IPS DF 4.7 (cell line): Measurements from ENCODE around the gene GAS7.

Experiments used
- DNase-seq: peaks from one replicate; pipeline ENCODE4 v3.0.0-alpha.2; 2013; ENCODE audit warnings: low spot score; ENCODE audit errors: extremely low read depth

GAS7 gene

GRCh38 chr17:10198509-10199249 is at the start of gene GAS7:
TSS of gene GAS7 (minus strand) at chr17:10198606.
- DNase-seq = no peak

DNA sequence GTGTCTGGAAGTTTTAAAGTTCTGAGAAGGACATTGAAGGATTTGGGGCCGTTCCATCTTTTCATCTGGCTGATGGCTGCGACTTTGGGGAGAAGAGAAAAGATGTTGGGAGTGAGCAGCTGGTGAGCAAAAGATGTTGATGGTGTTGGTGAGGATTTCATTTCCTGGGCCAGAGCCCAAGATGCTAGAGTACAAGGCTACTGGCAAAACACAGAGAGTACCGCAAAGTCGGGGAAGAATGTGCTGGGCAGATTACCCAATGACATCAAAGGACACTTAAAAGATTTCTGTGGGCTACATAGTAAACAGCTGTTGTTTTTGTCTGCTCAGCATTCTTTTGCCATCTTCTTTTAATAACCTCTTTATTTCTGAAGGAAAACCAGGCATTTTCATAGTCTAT is 49.4 kb upstream of the GAS7 start:
- no peak for DNase-seq

DNA sequence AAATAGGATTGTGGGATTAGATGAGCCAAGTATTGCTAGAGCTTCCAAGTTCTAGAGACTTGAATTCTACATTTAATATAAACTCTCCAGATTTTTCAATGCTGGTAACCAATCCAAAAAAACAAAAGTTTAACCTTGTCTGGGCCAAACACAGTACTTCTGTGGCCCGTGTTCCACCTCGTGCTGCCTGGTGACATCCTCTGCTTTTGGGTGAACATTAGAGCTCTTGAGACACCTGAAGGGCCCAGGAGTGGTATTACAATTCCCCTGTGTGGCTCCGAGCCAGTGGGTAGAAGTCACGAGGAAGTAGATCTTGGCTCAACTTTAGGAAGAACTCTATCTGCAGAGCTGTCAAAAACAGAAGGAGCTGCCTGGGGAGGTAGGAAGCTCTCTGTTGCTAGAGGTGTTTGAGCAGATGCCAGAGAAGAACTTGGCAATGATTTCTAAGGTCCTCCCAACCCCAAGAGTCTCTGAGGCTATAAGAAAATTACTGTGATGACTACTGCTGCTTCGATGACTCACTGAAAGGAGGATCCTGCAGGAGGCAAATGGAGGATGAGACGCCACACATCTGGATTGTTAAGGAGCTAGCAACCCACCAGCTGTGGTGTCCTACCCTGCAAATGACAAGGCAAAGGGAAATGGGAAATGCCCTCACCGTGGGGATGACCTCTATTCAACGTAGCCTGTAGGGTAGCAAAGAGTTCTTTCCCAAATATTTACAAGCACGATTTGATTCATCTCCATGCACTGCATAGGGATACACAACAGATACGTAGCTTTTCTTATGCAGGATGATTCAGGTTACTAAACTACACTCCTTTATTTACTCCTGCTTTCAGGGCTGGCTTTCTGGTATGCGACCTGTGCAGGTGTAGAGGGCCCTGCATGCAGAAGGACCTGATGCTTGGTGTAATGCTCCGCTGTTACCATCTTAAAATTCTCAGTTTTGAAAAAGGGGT is 45.8 kb upstream of the GAS7 start:
- DNase-seq = no peak

DNA sequence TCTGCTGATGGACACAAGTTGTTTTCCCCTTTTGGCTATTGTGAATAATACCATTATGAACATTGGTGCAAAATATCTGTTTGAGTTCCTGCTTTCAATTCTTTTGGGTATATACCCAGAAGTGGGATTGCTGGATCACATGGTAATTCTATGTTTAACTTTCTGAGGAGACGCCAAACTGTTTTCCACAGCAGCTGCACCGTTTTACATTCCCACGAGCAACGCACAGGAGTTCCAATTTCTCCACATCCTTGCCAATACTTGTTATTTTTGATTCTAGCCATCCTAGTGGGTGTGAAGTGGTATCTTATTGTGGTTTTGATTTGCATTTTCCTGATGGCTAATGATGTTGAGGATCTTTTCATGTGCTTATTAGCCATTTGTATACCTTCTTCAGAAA is 43.4 kb upstream of the GAS7 start:
- no peak for DNase-seq

DNA sequence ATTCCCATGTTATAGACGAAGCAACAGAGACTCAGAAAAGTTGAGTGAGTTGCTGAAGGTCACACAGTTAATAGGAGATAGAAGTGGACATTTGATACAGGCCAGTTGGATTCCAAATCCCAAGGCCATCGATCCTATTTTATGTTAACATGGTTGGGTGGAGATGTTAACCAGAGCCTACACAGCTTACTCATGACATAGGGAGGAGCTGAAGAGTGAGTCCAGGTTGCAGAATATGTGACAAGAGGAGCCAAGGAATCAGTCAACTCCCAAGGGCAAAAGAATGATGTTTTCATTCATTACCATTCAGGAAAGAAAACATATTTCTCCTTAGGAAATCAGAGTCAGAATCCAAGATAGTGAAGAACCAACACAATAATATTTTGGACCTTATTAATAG is 40.3 kb upstream of the GAS7 start:
- no peak for DNase-seq

- no peak for DNase-seq
Observed at GRCh38 chr17:10234033-10234432, 35.6 kb upstream of the GAS7 start.

- DNase-seq = no peak
Observed at GRCh38 chr17:10233161-10233560, 34.8 kb upstream of the GAS7 start.

- DNase-seq = no peak
Observed at GRCh38 chr17:10229181-10229580, 30.8 kb upstream of the GAS7 start.

DNA sequence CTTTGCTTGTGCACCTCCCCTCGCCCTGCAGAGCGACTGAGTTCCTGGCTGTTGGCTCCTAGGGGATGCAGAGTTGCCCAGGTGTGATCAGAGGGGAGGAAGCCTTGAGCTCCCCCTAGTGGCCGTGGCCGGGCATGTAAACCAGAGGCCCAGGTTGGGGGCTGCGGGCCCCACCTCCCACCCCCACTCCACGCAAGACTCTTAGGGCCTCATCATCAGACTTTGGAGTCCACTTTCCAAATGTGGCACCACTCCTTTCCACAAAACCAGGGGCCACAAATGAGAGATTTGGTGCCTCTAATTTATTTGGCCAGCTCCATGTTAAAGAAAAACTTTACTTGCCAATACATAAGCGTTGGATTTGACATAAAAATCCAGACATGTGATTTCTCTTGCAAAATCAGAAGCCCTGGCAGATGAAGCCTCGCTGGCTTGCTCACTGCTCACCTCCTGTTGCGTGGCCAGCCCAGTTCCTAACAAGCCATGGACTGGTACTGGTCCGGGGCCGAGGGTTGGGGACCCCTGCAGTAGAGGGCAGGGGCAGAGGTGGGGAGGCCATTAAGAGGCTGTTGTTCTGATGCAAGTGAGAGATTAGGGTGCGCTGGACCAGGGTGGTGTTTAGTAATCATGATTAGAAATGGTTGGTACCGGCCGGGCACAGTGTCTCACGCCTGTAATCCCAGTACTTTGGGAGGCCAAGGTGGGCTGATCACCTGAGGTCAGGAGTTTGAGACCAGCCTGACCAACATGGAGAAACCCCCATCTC is 28.7 kb upstream of the GAS7 start:
- no peak for DNase-seq

- DNase-seq = no peak
Observed at GRCh38 chr17:10224582-10225195, 26.3 kb upstream of the GAS7 start.

DNA sequence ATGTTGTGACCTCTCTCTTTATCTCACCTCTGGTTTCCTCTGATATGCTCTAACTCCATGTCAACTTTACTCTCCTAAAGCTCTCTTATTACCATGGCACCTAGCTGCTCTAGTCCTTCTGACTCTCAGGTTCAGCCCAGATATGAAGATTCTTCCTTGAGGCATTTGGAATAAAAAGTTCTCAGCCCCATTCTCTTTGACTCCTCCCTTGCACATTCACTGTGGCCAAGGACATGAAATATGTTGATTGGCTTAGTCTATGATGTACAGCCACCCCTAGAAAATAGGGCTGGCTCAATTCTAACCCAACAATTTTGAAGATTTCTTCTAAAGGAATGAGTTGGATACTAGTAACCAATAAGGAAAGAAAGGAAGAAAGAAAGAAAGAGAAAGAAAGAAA is 20.8 kb upstream of the GAS7 start:
- DNase-seq = no peak

DNA sequence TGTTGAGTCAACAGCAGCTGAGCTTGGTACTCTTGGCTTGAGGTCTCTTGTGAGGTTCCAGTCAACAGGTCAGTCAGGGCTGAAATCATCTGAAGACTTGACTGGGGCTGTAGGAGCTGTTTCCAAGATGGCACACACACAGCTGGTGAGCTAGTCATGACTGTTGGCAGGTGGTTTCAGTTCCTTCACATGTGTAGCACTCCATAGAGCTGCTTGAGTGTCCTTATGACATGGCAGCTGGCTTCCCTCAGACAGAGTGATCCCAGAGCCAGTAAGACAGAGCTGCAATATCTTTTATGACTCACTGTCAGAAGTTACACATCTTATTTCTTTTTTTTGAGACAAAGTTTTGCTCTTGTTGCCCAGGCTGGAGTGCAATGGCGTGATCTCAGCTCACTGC is 19.5 kb upstream of the GAS7 start:
- no peak for DNase-seq

GRCh38 chr17:10216213-10216938 is 18.0 kb upstream of the GAS7 start:
- no peak for DNase-seq

GRCh38 chr17:10215286-10215685 is 16.9 kb upstream of the GAS7 start:
- no peak for DNase-seq

GRCh38 chr17:10211666-10212065 is 13.3 kb upstream of the GAS7 start:
- no peak for DNase-seq

DNA sequence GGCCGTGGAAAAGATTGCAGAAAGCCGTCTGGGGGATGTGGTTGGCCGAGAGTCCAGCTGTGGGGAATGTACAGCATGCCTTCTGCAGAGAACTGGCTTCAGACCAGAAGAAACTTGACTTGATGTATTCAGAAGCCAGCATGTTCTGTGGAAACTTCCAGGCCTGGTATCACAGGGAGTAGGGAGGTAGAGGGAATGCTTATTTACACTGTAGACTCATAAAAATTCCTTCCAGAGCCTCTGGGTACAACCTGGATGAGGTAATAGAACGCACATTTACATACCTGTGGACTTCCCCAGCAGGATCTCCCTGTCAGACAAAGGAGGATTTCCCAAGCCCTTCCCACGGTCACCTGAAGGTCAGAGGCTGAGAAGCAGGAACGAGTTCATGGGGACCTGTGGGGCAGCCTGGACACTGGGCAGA is 11.8 kb upstream of the GAS7 start:
- DNase-seq = no peak

- no peak for DNase-seq
Observed at GRCh38 chr17:10208604-10209193, 10.3 kb upstream of the GAS7 start.

DNA sequence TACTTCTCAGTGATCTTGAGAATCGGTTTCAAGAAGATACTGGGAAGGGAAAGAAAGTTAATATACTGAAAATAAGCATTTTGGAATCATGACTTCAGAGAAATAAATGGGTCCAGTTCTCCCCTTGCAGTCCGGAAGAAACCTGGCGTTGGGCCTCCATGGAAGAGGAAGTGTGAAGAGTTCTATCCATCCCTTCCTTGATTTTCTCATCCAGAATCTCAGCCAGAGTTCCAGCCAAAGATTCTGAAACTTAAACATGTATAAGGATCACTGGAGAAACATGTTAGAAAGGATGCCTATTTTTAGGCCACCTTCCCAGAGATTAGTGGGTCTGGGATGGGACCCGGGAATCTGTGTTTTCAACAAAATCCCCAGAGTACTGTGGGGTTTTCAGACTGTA is 8.7 kb upstream of the GAS7 start:
- no peak for DNase-seq

GRCh38 chr17:10205549-10206185 is 7.3 kb upstream of the GAS7 start:
- DNase-seq = no peak

GRCh38 chr17:10201680-10202079 is 3.3 kb upstream of the GAS7 start:
- DNase-seq = no peak
